ENCODE data around the gene IGFBP4. TPM values are rescaled to one million over a fixed set of nuclear protein-coding genes. Genes with fewer than 3 reads are reported as not detected.

IGFBP4 gene
- total RNA-seq, 3 donors from 2014 or later (not counting 1 experiment from before 2014, with no cell fraction given): 2.1 to 8.1 (median 2.8) TPM

DNA sequence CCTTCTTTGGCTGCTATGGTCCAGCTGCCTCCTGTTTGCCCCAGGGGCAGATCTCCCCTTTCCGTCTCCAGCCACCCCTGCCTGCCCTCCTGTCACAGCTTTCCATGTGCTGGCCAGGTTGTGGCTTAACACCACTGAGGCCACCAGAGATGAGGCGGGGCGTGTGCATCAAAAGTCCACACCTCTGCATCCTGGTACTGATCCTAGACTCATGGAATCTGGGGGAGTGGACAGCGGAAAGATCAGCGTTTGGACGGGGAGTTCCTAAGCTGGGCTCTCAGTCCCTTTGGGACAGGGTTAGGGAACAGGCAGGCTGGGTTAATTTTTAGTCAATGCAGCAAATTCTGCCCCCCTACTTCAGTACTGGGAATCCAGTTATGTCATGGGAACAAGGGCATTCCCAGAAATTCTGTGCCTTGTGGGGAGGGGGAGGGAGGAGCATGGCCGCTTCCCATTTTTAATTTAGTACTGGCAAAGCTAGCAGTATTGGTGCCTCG, 3.9 kb downstream of the IGFBP4 start:
- TF ChIP-seq, protein P1, sequence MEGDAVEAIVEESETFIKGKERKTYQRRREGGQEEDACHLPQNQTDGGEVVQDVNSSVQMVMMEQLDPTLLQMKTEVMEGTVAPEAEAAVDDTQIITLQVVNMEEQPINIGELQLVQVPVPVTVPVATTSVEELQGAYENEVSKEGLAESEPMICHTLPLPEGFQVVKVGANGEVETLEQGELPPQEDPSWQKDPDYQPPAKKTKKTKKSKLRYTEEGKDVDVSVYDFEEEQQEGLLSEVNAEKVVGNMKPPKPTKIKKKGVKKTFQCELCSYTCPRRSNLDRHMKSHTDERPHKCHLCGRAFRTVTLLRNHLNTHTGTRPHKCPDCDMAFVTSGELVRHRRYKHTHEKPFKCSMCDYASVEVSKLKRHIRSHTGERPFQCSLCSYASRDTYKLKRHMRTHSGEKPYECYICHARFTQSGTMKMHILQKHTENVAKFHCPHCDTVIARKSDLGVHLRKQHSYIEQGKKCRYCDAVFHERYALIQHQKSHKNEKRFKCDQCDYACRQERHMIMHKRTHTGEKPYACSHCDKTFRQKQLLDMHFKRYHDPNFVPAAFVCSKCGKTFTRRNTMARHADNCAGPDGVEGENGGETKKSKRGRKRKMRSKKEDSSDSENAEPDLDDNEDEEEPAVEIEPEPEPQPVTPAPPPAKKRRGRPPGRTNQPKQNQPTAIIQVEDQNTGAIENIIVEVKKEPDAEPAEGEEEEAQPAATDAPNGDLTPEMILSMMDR (IDR thresholded peaks at IDR 0.05): no peak
- 86% methylated on average over 8 of the region's 8 CpGs for WGBS (ENCODE audit: insufficient coverage)
- no peak for ATAC-seq
- Histone ChIP-seq H3K27ac (ENCODE audit: low read length) (no peak overlapping the region), H3K4me3 (ENCODE audit: low read length) (no peak overlapping the region), H3K4me1 (ENCODE audit: control insufficient read depth, insufficient read depth, low read length) (peaks cover 49% of the 10 kb centered on the region), H3K36me3 (ENCODE audit: control insufficient read depth, insufficient read depth, low read length) (no peaks in the 10 kb centered on the region), H3K9me3 (ENCODE audit: control insufficient read depth, insufficient read depth, low read length) (no peaks in the 10 kb centered on the region), H3K27me3 (ENCODE audit: control insufficient read depth, insufficient read depth, low read length) (no peaks in the 10 kb centered on the region)
- no peaks in the 10 kb centered on the region for H3K9me3 Mint-ChIP-seq
- H3K4me1 Mint-ChIP-seq: peaks cover 28 to 37% of the 10 kb centered on the region in 2 donors
- peaks cover 0 to 24% of the 10 kb centered on the region in 2 donors for H3K27me3 Mint-ChIP-seq (ENCODE audit: low read depth in 2 of 2)
- H3K27ac Mint-ChIP-seq: no peak overlapping the region
- intact Hi-C loops (cut with micrococcal nuclease): no loop called here
- H3K36me3 Mint-ChIP-seq: no peaks in the 10 kb centered on the region
- no peak for DNase-seq
- no peak overlapping the region for H3K4me3 Mint-ChIP-seq

DNA sequence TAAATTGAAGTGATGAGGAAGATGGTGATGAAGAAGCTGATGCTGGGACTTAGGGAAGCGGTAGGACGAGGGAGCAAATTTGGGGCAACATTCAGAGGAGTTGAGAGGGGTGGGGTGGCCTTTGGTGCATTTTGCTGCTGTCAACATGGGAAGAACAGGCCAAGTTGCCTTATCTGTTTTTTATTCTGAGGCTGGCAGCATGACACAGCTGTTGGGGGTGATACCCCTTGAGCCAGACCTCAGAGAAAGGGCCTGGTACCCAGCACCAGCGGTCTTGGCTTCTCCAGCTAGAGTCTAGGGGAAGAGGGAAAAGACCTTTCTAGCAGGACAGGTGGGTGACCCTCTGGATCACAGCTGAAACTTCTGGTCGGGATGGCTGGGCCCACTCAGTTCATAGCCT, 4.6 kb downstream of the IGFBP4 start:
- WGBS (ENCODE audit: insufficient coverage): 58% methylated on average over 4 of the region's 4 CpGs
- TF ChIP-seq, protein P1 (IDR thresholded peaks at IDR 0.05): no peak
- no peak overlapping the region for H3K27ac ChIP-seq (ENCODE audit: low read length)
- H3K27me3 ChIP-seq (ENCODE audit: control insufficient read depth, insufficient read depth, low read length): no peaks in the 10 kb centered on the region
- DNase-seq: no peak
- H3K4me3 ChIP-seq (ENCODE audit: low read length): no peak overlapping the region
- ATAC-seq: no peak
- no peak overlapping the region for H3K27ac Mint-ChIP-seq
- no peaks in the 10 kb centered on the region for H3K36me3 Mint-ChIP-seq
- H3K27me3 Mint-ChIP-seq (ENCODE audit: low read depth in 2 of 2): peaks cover 0 to 20% of the 10 kb centered on the region in 2 donors
- no peaks in the 10 kb centered on the region for H3K36me3 ChIP-seq (ENCODE audit: control insufficient read depth, insufficient read depth, low read length)
- H3K9me3 Mint-ChIP-seq: no peaks in the 10 kb centered on the region
- intact Hi-C loops (cut with micrococcal nuclease): no loop called here
- H3K4me1 ChIP-seq (ENCODE audit: control insufficient read depth, insufficient read depth, low read length): peaks cover 46% of the 10 kb centered on the region
- no peak overlapping the region for H3K4me3 Mint-ChIP-seq
- H3K9me3 ChIP-seq (ENCODE audit: control insufficient read depth, insufficient read depth, low read length): no peaks in the 10 kb centered on the region
- H3K4me1 Mint-ChIP-seq: peaks cover 28 to 37% of the 10 kb centered on the region in 2 donors

DNA sequence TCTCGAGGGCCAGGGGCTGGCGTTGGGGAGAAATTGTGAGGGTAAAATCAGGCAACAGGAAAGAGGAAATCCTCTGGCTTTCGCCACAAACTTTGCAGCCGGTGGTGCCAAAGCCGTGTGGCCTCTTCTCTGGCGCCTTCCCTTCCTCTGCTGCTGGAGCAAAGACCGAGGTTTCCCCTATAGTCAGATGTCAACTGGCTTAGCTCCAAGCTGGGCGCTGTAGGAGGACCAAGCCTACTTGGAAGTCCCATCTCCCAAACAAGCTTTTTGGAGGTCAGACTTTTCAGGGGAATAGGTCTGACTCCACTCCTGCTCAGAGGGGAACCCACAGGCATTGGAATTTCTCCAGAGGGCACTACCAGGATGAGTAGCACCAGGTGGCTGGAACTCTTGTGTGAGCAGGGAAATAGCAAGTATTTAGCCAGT, 5.0 kb downstream of the IGFBP4 start:
- intact Hi-C loops (cut with micrococcal nuclease): no loop called here
- ATAC-seq (no peak), DNase-seq (no peak)
- Mint-ChIP-seq H3K27ac (no peak overlapping the region), H3K27me3 (ENCODE audit: low read depth in 2 of 2) (peaks cover 0 to 20% of the 10 kb centered on the region in 2 donors), H3K36me3 (no peaks in the 10 kb centered on the region), H3K9me3 (no peaks in the 10 kb centered on the region), H3K4me1 (peaks cover 28 to 37% of the 10 kb centered on the region in 2 donors), H3K4me3 (no peak overlapping the region)
- peaks cover 42% of the 10 kb centered on the region for H3K4me1 ChIP-seq (ENCODE audit: control insufficient read depth, insufficient read depth, low read length)
- H3K4me3 ChIP-seq (ENCODE audit: low read length): no peak overlapping the region
- no peaks in the 10 kb centered on the region for H3K27me3 ChIP-seq (ENCODE audit: control insufficient read depth, insufficient read depth, low read length)
- no peaks in the 10 kb centered on the region for H3K36me3 ChIP-seq (ENCODE audit: control insufficient read depth, insufficient read depth, low read length)
- no peaks in the 10 kb centered on the region for H3K9me3 ChIP-seq (ENCODE audit: control insufficient read depth, insufficient read depth, low read length)
- WGBS (ENCODE audit: insufficient coverage): 9% methylated on average over 8 of the region's 8 CpGs
- no peak overlapping the region for H3K27ac ChIP-seq (ENCODE audit: low read length)
- TF ChIP-seq, protein P1 (IDR thresholded peaks at IDR 0.05): no peak

DNA sequence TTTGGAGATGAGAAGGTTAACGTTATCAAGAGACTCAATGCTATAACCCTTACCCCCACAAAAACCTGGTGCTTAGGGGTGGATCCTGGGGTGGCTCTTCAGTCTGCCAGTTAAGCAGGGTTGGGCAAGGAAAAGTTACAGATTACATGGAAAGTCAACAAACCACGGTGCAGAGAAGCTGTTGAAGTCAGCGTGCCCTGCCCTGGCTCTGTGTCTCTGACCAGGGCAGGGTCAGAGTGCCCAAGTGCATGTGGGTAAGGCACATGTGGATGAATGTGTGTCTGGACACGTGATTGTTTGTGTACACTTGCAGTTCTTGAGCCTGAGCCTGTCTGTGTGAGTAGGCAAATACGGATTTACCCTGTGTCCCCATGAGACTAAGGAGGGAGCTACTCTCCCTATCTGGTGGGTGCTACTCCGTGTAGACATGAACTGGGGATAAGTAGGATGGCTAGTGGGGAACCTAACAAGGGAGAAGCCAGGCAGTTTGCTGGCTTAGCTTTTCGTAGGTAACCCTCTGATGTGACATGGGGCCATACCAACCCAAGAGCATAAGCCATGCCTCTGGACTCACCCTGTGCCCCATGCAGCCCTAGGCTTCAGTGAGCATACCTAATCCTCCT, 5.5 kb downstream of the IGFBP4 start:
- Mint-ChIP-seq H3K27ac (no peak overlapping the region), H3K9me3 (no peaks in the 10 kb centered on the region), H3K4me1 (peaks cover 27 to 35% of the 10 kb centered on the region in 2 donors), H3K4me3 (no peak overlapping the region), H3K36me3 (no peaks in the 10 kb centered on the region), H3K27me3 (ENCODE audit: low read depth in 2 of 2) (peaks cover 0 to 20% of the 10 kb centered on the region in 2 donors)
- TF ChIP-seq, protein P1 (IDR thresholded peaks at IDR 0.05): no peak
- no peak for DNase-seq
- Histone ChIP-seq H3K9me3 (ENCODE audit: control insufficient read depth, insufficient read depth, low read length) (no peaks in the 10 kb centered on the region), H3K4me1 (ENCODE audit: control insufficient read depth, insufficient read depth, low read length) (peaks cover 42% of the 10 kb centered on the region), H3K4me3 (ENCODE audit: low read length) (no peak overlapping the region), H3K27ac (ENCODE audit: low read length) (no peak overlapping the region), H3K36me3 (ENCODE audit: control insufficient read depth, insufficient read depth, low read length) (no peaks in the 10 kb centered on the region), H3K27me3 (ENCODE audit: control insufficient read depth, insufficient read depth, low read length) (no peaks in the 10 kb centered on the region)
- ATAC-seq: no peak
- WGBS (ENCODE audit: insufficient coverage): 56% methylated on average over 6 of the region's 7 CpGs
- intact Hi-C loops (cut with micrococcal nuclease): no loop called here
